ENCODE measurements around the gene LAT.

- TF ChIP-seq POLR2A (IDR thresholded peaks at IDR 0.05) = no peak
- TF ChIP-seq CTCF (IDR thresholded peaks at IDR 0.05) = no peak
These were observed 5.7 kb downstream of the LAT start for GRCh38 chr16:28990375-28991040.
